ENCODE results near the gene PRDX5. TPM values are rescaled to one million over a fixed set of nuclear protein-coding genes. Genes with fewer than 3 reads are reported as not detected.

PRDX5 gene
- total and polyA plus RNA-seq, 8 donors = 9.3 to 725 (median 245) TPM

DNA sequence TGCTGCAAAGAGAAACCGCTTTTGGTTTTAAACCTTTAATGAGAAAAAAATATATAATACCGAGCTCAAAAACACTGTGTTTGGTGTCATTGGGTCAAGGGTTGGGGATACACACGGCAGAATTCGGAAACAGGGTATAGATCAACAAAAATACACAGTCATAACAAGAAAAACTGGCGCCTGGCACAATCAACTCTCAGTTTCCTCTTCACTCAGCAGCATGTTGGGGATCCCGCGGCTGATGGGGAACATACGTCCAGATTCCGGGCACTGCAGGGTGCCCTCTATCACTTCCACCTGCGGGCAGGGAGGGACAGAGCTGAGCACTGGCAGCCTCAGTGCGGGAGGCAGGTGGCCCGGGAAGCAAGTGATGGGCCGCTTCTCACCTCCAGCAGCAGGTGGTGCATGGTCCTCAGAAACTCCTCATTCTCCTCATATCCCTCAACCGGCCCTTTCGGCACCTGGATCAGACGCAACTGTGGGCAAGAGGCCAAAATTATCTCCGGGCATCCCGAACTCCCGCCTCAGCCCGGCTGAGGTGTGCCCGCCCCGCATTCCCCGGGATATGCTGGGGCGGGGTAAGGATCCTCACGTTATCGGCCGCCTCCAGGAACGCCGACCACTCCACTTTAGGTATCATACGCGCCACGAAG is 1.1 kb upstream of the PRDX5 start:
- Histone ChIP-seq H3K36me3 (peaks cover 28 to 54% (median 48%) of the 10 kb centered on the region in 4 donors), H3K27me3 (no peaks in the 10 kb centered on the region), H3K4me1 (peaks cover 20 to 73% (median 55%) of the 10 kb centered on the region in 4 donors), H3K27ac (peak overlapping the region; percentile 94 to 99 (median 97)), H3K4me3 (peak overlapping the region; percentile 69 to 81 (median 76)), H3K9me3 (no peaks in the 10 kb centered on the region)
- no peak for TF ChIP-seq POLR2A (IDR thresholded peaks at IDR 0.05)
- TF ChIP-seq, protein P1, sequence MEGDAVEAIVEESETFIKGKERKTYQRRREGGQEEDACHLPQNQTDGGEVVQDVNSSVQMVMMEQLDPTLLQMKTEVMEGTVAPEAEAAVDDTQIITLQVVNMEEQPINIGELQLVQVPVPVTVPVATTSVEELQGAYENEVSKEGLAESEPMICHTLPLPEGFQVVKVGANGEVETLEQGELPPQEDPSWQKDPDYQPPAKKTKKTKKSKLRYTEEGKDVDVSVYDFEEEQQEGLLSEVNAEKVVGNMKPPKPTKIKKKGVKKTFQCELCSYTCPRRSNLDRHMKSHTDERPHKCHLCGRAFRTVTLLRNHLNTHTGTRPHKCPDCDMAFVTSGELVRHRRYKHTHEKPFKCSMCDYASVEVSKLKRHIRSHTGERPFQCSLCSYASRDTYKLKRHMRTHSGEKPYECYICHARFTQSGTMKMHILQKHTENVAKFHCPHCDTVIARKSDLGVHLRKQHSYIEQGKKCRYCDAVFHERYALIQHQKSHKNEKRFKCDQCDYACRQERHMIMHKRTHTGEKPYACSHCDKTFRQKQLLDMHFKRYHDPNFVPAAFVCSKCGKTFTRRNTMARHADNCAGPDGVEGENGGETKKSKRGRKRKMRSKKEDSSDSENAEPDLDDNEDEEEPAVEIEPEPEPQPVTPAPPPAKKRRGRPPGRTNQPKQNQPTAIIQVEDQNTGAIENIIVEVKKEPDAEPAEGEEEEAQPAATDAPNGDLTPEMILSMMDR (IDR thresholded peaks at IDR 0.05) = peak in 2 of 7 experiments; percentile 7 to 11
- intact Hi-C loops (cut with DNase I; ENCODE audit: low total_unique reads) = no loop called here
- DNase-seq = peak; percentile 53 to 74
- 3 to 7% (median 3%) methylated on average over 15 to 32 of the region's 32 CpGs for WGBS, 5 donors

DNA sequence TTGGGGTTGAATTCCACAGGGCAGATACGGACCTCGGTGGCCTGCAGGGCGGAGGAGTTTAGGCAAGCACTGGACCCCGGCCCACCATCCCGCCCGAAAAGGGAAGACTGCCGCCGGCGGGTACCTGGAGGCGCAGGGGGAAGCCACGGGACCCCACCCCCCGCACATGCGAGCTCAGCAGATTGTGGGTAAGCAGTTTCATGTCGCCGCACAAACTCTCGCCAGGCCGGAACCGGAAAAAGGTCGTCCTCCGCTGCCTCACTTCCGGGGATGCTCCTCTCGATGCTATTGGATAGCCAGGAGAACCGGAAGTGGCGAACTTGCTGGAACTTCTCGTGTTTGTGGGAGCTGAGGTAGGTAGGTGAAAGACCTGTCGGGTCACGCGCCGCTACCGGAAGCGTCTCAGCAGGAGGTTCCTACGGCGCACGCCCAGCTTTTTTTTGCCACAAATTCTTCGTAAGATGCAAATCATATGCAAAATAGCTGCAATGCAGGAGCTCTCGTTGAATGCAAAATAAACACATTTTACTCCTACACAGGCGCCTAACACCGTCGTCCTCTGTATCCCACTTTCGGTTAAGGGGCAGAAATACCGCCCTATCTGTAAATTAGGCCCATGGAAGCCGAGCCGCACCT is 478 bp upstream of the PRDX5 start, which contains the start of gene TRMT112:
TSS of gene TRMT112 (minus strand) at position 235 of the 636 bp plus-strand sequence. CDS start at position 202, 33 bp downstream.
- Histone ChIP-seq H3K4me3 (peak within 1 kb of the TSS; percentile 69 to 81 (median 76)), H3K9me3 (no peaks in the 10 kb centered on the region), H3K36me3 (peaks cover 31 to 58% (median 51%) of the 10 kb centered on the region in 4 donors), H3K27me3 (no peaks in the 10 kb centered on the region), H3K27ac (peak within 1 kb of the TSS; percentile 94 to 99 (median 97)), H3K4me1 (peaks cover 25 to 76% (median 60%) of the 10 kb centered on the region in 4 donors)
- intact Hi-C loops (cut with DNase I; ENCODE audit: low total_unique reads) = no loop called here
- 0% methylated on average over 19 to 43 of the region's 43 CpGs for WGBS, 5 donors
- peak; percentile 98 to 99 for DNase-seq
- TF ChIP-seq POLR2AphosphoS5 (IDR thresholded peaks at IDR 0.05) = peak; percentile 90 to 97 (median 94)
- peak in 1 of 4 donors; percentile 43 for TF ChIP-seq POLR2A (IDR thresholded peaks at IDR 0.05)
- TF ChIP-seq, protein P1 (IDR thresholded peaks at IDR 0.05) = no peak
- peak; percentile 19 for TF ChIP-seq EP300 (IDR thresholded peaks at IDR 0.05)

DNA sequence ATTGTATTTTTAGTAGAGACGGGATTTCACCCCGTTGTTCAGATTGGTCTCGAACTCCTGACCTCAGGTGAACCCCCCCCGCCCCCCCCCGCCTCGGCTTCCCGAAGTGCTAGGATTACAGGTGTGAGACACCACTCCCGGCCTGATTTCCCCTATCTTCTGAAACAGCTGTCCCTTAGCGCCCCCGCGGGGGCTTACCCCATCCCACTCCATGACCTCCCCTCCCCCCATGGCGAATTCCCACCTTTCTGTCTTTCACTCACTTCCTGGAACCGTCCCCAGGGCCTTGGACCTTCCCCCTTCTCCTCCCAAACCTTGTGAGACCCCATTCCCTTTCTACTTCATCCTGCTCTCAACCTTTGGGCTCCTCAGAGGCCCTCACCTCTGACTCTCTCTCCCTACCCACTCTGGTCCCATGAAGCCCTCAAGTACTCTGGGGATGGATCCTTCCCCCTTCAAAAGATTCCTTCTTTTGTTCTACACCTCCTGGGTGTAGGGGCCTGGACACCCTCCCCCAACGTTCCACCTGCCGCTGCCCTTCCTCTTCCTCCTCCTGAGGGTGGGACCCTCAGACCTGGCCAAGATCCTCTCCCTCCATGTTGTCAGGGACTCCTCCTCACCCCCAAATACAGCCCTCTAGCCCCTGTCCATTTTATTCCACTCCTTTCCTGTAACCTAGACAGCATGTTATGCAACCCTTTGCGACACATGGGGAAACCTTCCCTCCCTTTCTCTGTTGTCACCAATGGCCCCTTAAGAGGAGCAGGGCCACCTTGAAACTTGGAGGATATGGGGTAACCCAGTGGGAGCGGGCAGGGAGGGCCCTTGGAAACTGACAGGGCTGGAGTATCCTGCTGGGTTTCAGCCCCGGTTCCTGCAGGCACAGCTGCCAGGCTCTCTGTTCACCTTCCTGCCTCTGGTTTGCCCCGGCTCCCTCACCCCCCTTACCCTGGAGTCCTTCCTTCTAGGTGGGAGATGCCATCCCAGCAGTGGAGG is 1.1 kb downstream of the PRDX5 start:
- Histone ChIP-seq H3K9me3 (no peaks in the 10 kb centered on the region), H3K27ac (peak overlapping the region; percentile 94 to 99 (median 97)), H3K4me1 (peaks cover 25 to 67% (median 57%) of the 10 kb centered on the region in 4 donors), H3K4me3 (peak overlapping the region; percentile 69 to 81 (median 76)), H3K36me3 (peaks cover 36 to 57% (median 52%) of the 10 kb centered on the region in 4 donors), H3K27me3 (no peaks in the 10 kb centered on the region)
- WGBS, 5 donors = 11 to 35% (median 15%) methylated on average over 11 to 19 of the region's 19 CpGs
- intact Hi-C loops (cut with DNase I; ENCODE audit: low total_unique reads) = no loop called here
- peak in 1 of 2 donors; percentile 55 for DNase-seq
- TF ChIP-seq, protein P1 (IDR thresholded peaks at IDR 0.05) = no peak

DNA sequence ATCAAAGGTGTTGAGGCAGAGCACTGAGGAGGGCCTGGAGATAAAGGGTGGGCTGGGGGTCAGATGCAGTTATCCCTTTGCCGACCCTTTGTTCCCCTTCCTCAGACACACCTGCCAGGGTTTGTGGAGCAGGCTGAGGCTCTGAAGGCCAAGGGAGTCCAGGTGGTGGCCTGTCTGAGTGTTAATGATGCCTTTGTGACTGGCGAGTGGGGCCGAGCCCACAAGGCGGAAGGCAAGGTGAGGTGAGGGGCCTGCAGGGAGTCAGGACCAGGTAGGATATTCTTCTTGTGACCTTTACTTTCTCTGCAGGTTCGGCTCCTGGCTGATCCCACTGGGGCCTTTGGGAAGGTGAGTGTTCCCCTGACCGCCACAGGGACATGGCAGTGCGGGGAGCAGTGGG is 2.6 kb downstream of the PRDX5 start:
- H3K4me1 ChIP-seq = peaks cover 25 to 61% (median 58%) of the 10 kb centered on the region in 4 donors
- peaks cover 21 to 42% (median 38%) of the 10 kb centered on the region in 4 donors for H3K36me3 ChIP-seq
- TF ChIP-seq POLR2A (IDR thresholded peaks at IDR 0.05) (no peak), POLR2AphosphoS5 (IDR thresholded peaks at IDR 0.05) (no peak), EP300 (IDR thresholded peaks at IDR 0.05) (no peak)
- TF ChIP-seq, protein P1 (IDR thresholded peaks at IDR 0.05) = no peak
- intact Hi-C loops (cut with DNase I; ENCODE audit: low total_unique reads) = no loop called here
- 88 to 93% (median 90%) methylated on average over 4 to 7 of the region's 7 CpGs for WGBS, 5 donors
- peak in 1 of 2 donors; percentile 5 for DNase-seq
- H3K4me3 ChIP-seq = no peak overlapping the region
- H3K27me3 ChIP-seq = no peaks in the 10 kb centered on the region
- H3K9me3 ChIP-seq = no peaks in the 10 kb centered on the region
- H3K27ac ChIP-seq = peak overlapping the region; percentile 84 to 99 (median 95)

Measured in stomach (tissue), 9 donors.